Measurements from ENCODE around the gene GNB1. TPM values are rescaled to one million over a fixed set of nuclear protein-coding genes. Genes with fewer than 3 reads are reported as not detected.

Gene GNB1
- total RNA-seq, 1 experiment from 2014 or later, result 339 TPM

DNA sequence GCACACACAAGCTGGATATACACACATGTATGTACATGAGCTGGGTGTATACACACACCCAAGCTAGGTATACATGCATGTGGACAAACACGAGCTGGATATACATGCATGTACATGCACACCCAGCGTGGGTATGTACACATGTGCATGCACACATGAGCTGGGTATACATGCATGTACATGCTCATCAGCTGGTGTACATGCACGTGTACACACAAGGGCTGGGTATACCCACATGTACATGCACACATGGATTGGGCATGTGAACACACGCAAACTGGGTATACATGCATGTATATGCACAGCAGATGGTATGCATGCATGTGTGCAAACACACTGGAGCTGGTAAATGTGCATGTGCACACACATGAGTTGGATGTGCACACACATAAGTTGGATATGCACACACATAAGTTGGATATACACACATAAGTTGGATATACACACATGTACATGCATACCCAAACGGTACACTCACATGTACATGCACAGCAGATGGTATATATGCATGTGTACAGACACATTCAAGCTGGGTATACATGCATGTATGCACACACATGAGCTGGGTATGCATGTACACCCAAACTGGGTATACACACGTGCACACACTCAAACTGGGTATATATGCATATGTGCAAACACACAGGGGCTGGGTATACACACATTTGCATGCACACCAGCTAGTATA lies 7.5 kb upstream of the GNB1 start:
- POLR2A ChIA-PET, result no interaction called here
- CTCF ChIA-PET, result interaction anchor here (1.0 to 3.1 kb wide), 6 partner anchors 11 to 147 kb away, joined by 3 to 30 read pairs (median 6); partner anchors contain the start of gene NADK
- Mint-ChIP-seq H3K27me3 (ENCODE audit: low read depth) (peaks cover 2% of the 10 kb centered on the region; the same call in 1 of the 2 replicates), H3K9me3 (peaks cover 8% of the 10 kb centered on the region), H3K27ac (no peak overlapping the region), H3K36me3 (no peaks in the 10 kb centered on the region), H3K4me1 (peaks cover 17% of the 10 kb centered on the region), H3K4me3 (no peak overlapping the region)
- DNase-seq (ENCODE audit: low spot score) (no peak), ATAC-seq (no peak)
- TF ChIP-seq SMAD4 (CRISPR knock-in tag; IDR thresholded peaks at IDR 0.05) (no peak), GRHL2 (CRISPR knock-in tag; IDR thresholded peaks at IDR 0.05; ENCODE audit: insufficient replicate concordance, severe bottlenecking) (no peak), ZNF416 (CRISPR knock-in tag; IDR thresholded peaks at IDR 0.05) (no peak)
- TF ChIP-seq, protein P1, sequence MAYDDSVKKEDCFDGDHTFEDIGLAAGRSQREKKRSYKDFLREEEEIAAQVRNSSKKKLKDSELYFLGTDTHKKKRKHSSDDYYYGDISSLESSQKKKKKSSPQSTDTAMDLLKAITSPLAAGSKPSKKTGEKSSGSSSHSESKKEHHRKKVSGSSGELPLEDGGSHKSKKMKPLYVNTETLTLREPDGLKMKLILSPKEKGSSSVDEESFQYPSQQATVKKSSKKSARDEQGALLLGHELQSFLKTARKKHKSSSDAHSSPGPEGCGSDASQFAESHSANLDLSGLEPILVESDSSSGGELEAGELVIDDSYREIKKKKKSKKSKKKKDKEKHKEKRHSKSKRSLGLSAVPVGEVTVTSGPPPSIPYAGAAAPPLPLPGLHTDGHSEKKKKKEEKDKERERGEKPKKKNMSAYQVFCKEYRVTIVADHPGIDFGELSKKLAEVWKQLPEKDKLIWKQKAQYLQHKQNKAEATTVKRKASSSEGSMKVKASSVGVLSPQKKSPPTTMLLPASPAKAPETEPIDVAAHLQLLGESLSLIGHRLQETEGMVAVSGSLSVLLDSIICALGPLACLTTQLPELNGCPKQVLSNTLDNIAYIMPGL (CRISPR knock-in tag; IDR thresholded peaks at IDR 0.05), result no peak
- TF ChIP-seq, protein P2, sequence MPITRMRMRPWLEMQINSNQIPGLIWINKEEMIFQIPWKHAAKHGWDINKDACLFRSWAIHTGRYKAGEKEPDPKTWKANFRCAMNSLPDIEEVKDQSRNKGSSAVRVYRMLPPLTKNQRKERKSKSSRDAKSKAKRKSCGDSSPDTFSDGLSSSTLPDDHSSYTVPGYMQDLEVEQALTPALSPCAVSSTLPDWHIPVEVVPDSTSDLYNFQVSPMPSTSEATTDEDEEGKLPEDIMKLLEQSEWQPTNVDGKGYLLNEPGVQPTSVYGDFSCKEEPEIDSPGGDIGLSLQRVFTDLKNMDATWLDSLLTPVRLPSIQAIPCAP (CRISPR knock-in tag; IDR thresholded peaks at IDR 0.05), result no peak
- TF ChIP-seq, protein P3, sequence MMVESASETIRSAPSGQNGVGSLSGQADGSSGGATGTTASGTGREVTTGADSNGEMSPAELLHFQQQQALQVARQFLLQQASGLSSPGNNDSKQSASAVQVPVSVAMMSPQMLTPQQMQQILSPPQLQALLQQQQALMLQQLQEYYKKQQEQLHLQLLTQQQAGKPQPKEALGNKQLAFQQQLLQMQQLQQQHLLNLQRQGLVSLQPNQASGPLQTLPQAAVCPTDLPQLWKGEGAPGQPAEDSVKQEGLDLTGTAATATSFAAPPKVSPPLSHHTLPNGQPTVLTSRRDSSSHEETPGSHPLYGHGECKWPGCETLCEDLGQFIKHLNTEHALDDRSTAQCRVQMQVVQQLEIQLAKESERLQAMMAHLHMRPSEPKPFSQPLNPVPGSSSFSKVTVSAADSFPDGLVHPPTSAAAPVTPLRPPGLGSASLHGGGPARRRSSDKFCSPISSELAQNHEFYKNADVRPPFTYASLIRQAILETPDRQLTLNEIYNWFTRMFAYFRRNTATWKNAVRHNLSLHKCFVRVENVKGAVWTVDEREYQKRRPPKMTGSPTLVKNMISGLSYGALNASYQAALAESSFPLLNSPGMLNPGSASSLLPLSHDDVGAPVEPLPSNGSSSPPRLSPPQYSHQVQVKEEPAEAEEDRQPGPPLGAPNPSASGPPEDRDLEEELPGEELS (CRISPR knock-in tag; IDR thresholded peaks at IDR 0.05), result no peak
- TF ChIP-seq, protein P4, sequence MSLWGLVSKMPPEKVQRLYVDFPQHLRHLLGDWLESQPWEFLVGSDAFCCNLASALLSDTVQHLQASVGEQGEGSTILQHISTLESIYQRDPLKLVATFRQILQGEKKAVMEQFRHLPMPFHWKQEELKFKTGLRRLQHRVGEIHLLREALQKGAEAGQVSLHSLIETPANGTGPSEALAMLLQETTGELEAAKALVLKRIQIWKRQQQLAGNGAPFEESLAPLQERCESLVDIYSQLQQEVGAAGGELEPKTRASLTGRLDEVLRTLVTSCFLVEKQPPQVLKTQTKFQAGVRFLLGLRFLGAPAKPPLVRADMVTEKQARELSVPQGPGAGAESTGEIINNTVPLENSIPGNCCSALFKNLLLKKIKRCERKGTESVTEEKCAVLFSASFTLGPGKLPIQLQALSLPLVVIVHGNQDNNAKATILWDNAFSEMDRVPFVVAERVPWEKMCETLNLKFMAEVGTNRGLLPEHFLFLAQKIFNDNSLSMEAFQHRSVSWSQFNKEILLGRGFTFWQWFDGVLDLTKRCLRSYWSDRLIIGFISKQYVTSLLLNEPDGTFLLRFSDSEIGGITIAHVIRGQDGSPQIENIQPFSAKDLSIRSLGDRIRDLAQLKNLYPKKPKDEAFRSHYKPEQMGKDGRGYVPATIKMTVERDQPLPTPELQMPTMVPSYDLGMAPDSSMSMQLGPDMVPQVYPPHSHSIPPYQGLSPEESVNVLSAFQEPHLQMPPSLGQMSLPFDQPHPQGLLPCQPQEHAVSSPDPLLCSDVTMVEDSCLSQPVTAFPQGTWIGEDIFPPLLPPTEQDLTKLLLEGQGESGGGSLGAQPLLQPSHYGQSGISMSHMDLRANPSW (CRISPR knock-in tag; conservative IDR thresholded peaks at IDR 0.05; ENCODE audit: low read depth), result no peak
- TF ChIP-seq, protein P5, sequence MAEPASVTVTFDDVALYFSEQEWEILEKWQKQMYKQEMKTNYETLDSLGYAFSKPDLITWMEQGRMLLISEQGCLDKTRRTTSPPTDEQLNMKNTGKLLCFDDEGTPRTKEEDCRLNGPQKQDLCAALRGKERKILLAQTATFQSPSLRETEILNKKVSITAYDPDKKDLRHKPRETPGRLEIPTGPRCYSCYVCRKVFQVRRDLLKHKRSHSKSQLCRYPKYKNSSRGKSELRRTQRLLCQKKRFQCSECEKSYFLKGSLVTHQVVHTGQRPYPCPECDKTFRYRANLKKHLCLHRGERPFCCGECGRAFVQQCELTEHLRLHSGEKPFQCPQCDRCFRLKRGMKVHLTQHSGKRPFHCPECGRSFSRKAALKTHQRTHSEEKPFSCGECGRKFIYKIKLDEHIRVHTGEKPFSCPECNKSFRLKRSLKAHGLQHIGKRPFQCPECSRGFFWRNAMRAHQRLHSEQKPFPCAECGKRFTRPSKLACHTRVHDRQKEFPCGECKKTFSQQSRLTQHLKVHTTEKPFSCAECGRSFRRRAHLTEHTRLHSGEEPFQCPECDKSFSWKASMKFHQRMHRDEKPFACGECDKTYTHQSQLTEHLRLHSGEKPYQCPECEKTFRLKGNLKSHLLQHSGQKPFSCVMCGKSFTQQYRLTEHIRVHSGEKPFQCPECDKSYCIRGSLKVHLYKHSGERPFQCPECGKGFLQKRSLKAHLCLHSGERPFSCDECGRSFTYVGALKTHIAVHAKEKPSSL (CRISPR knock-in tag; conservative IDR thresholded peaks at IDR 0.05), result no peak
- TF ChIP-seq, protein P6, sequence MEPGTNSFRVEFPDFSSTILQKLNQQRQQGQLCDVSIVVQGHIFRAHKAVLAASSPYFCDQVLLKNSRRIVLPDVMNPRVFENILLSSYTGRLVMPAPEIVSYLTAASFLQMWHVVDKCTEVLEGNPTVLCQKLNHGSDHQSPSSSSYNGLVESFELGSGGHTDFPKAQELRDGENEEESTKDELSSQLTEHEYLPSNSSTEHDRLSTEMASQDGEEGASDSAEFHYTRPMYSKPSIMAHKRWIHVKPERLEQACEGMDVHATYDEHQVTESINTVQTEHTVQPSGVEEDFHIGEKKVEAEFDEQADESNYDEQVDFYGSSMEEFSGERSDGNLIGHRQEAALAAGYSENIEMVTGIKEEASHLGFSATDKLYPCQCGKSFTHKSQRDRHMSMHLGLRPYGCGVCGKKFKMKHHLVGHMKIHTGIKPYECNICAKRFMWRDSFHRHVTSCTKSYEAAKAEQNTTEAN (CRISPR knock-in tag; IDR thresholded peaks at IDR 0.05), result no peak
- TF ChIP-seq, protein P7, sequence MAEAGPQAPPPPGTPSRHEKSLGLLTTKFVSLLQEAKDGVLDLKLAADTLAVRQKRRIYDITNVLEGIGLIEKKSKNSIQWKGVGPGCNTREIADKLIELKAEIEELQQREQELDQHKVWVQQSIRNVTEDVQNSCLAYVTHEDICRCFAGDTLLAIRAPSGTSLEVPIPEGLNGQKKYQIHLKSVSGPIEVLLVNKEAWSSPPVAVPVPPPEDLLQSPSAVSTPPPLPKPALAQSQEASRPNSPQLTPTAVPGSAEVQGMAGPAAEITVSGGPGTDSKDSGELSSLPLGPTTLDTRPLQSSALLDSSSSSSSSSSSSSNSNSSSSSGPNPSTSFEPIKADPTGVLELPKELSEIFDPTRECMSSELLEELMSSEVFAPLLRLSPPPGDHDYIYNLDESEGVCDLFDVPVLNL (CRISPR knock-in tag; IDR thresholded peaks at IDR 0.05; ENCODE audit: borderline replicate concordance, low read depth), result no peak
- TF ChIP-seq, protein P8, sequence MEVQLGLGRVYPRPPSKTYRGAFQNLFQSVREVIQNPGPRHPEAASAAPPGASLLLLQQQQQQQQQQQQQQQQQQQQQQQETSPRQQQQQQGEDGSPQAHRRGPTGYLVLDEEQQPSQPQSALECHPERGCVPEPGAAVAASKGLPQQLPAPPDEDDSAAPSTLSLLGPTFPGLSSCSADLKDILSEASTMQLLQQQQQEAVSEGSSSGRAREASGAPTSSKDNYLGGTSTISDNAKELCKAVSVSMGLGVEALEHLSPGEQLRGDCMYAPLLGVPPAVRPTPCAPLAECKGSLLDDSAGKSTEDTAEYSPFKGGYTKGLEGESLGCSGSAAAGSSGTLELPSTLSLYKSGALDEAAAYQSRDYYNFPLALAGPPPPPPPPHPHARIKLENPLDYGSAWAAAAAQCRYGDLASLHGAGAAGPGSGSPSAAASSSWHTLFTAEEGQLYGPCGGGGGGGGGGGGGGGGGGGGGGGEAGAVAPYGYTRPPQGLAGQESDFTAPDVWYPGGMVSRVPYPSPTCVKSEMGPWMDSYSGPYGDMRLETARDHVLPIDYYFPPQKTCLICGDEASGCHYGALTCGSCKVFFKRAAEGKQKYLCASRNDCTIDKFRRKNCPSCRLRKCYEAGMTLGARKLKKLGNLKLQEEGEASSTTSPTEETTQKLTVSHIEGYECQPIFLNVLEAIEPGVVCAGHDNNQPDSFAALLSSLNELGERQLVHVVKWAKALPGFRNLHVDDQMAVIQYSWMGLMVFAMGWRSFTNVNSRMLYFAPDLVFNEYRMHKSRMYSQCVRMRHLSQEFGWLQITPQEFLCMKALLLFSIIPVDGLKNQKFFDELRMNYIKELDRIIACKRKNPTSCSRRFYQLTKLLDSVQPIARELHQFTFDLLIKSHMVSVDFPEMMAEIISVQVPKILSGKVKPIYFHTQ (CRISPR knock-in tag; IDR thresholded peaks at IDR 0.05), result no peak
- TF ChIP-seq, protein P9, sequence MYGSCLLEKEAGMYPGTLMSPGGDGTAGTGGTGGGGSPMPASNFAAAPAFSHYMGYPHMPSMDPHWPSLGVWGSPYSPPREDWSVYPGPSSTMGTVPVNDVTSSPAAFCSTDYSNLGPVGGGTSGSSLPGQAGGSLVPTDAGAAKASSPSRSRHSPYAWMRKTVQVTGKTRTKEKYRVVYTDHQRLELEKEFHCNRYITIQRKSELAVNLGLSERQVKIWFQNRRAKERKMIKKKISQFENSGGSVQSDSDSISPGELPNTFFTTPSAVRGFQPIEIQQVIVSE (CRISPR knock-in tag; IDR thresholded peaks at IDR 0.05; ENCODE audit: borderline replicate concordance), result no peak
- TF ChIP-seq, protein P10, sequence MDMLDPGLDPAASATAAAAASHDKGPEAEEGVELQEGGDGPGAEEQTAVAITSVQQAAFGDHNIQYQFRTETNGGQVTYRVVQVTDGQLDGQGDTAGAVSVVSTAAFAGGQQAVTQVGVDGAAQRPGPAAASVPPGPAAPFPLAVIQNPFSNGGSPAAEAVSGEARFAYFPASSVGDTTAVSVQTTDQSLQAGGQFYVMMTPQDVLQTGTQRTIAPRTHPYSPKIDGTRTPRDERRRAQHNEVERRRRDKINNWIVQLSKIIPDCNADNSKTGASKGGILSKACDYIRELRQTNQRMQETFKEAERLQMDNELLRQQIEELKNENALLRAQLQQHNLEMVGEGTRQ (CRISPR knock-in tag; IDR thresholded peaks at IDR 0.05), result no peak
- TF ChIP-seq, protein P11, sequence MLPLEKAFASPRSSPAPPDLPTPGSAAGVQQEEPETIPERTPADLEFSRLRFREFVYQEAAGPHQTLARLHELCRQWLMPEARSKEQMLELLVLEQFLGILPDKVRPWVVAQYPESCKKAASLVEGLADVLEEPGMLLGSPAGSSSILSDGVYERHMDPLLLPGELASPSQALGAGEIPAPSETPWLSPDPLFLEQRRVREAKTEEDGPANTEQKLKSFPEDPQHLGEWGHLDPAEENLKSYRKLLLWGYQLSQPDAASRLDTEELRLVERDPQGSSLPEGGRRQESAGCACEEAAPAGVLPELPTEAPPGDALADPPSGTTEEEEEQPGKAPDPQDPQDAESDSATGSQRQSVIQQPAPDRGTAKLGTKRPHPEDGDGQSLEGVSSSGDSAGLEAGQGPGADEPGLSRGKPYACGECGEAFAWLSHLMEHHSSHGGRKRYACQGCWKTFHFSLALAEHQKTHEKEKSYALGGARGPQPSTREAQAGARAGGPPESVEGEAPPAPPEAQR (CRISPR knock-in tag; IDR thresholded peaks at IDR 0.05), result no peak

Data from WTC11 (cell line).